GM21528 (cell line): ENCODE results near the gene FOXJ1.
"Not testable (repeated sequence)": the region's sequence is repeated elsewhere in the genome, so short reads cannot be mapped to it uniquely, and the experiment has no call there.

Source experiments
- ATAC-seq: cut with Tn5 transposase; IDR thresholded peaks from one replicate; pipeline ENCODE4 v1.9.1; 2021; ENCODE audit warnings: mild to moderate bottlenecking, moderate library complexity; ENCODE audit not compliant: unreplicated experiment, low FRiP score

Gene FOXJ1, protein sequence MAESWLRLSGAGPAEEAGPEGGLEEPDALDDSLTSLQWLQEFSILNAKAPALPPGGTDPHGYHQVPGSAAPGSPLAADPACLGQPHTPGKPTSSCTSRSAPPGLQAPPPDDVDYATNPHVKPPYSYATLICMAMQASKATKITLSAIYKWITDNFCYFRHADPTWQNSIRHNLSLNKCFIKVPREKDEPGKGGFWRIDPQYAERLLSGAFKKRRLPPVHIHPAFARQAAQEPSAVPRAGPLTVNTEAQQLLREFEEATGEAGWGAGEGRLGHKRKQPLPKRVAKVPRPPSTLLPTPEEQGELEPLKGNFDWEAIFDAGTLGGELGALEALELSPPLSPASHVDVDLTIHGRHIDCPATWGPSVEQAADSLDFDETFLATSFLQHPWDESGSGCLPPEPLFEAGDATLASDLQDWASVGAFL

DNA sequence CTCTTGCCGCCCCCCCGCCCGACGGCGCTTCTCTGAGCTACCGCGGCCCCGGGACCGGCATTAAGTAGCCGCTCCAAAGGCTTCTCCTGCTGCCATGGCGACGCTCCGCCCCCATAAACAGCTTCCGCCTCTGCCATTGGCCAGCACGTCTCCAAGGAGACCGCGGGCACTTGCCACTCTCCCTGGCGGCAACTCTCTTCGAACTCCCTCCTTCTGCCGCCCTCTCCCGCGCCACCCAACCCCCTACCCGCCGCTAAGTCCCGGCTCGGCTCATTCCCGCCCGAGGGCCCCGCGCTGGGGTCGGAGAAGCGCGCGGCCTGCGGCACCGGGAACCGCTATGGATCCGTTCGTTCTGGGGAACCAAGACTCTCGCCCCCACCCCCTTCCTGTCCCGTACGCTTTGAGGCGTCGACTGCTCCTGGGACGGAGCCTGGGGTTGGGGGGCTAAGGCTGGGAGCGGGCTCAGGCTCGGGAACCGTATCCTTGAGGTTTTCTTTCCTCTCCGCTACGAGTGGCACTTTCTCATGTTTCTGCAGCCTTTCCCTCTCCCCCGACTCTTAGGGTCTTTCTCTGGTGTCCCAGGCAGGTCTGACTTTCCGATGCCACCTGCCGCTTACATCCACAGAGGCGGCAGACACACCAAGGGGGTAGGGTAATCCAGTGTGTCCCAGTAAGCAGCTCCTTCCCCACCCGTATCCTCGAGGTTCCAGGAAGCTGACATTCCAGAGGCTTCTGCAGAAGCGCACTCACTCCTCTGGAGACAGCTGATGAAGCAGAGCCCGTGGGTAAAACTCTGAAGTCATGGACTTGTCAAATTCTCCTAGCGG is at the start of gene FOXJ1:
FOXJ1 (minus strand) TSS at position 34 of the 827 bp plus-strand sequence. CDS start 850 bp downstream, outside the sequence.
- no peak for ATAC-seq

DNA sequence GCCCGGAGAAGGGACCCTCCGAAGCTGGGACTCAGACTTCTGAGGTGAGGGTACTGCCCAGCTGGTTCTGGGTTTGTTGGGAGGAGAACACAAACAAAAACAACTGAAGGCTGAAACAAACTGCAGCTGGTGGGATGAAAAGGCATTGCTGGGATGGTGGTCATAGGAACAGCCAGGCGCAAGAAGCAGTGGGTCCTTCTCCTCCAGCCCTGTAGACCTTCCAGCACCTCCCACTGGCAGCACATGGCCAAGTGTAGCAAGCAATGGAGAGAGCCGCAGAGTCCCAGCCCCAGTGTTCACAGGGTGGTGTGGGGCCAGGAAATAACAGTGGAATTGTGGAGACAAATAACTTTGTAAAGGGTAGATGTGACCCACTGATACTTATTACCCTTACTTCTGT is 48.7 kb upstream of the FOXJ1 start:
- ATAC-seq: no peak

DNA sequence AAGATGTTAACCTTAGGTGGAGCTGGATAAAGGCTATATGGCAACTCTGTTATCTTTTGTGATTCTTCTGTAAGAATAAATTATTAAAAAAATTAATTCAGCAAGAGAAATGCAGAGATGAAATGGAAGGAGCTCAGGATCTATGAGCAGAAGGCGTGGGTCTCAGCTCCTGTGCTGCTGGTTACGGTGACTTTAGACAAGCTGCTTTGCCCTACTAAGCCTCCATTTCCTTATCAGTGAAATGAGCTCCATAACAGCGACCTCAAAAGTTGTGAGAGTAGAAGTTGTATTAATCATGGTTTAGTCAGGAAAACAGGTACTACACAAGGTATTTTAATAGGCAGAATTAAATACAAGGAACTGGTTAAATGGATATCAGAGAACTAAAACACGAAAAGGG is 48.2 kb upstream of the FOXJ1 start:
- no peak for ATAC-seq

DNA sequence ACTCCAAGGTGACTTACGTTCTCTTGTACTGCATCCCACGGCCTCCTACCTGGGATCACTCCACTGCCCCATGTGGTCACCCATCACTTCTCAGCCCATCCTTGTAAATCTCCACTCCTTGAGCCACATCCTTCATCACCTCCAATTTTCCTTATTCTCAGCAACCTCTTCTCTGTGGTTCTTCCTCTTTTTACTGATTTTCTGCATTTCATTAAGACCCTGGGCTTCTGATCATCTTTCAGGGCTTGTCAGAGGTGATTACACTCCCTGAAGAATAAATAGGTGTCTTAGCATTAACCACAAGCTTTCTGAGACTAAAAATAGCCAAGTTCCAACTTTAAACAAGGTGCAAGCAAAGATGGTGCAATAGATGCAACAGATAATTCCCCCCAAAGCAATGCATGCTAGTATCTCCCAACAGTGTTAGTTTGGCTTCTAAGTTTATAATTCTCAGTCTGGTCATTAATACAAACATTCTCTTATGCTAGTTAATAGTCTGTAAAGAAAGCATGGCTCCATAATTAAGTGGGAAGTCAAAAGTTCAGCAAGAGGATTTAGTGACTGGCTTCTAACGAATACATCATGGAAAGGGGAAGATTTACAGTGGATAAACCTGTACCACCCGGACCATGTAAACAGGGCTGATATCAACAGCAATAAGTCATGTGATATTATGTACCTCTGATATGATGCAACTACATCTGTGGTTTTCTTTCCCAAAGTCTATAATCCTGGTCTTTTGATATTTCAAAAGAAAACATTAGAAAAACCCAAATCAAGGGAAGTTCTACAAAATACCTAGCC is 47.4 kb upstream of the FOXJ1 start:
- no peak for ATAC-seq

DNA sequence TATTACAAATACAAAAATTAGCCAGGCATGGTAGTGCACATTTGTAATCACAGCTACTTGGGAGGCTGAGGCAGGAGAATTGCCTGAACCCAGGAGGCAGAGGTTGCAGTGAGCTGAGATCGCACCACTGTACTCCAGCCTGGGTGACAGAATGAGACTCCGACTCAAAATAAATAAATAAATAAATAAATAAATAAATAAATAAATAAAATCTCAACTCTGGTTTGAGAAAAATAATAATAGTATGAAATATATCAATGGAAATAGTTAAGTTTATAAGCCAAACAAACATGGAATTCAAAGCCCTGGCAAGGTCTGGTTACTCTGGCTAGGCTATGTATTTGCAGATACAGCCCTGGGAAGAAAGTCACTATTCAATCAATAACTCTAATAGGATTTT is 45.7 kb upstream of the FOXJ1 start:
- ATAC-seq: not testable (repeated sequence)

DNA sequence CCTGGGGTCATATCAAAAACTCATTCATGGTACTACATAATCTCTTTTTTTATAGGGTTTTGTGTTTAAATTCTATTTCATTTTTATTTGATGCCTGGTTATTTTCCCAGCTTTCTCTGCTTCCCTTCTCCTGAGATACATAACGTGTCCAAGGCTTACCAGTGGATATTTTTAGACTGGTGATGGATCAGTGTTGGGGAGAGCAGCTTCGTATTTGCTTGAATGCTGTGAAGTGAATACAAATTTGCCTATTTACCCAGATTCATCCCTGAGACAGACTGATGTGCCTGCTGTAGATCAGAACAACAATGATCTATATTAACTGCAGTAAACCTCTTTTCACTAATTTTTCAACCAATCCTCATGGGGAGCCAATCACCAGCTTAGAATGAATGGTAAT is 43.2 kb upstream of the FOXJ1 start:
- no peak for ATAC-seq

DNA sequence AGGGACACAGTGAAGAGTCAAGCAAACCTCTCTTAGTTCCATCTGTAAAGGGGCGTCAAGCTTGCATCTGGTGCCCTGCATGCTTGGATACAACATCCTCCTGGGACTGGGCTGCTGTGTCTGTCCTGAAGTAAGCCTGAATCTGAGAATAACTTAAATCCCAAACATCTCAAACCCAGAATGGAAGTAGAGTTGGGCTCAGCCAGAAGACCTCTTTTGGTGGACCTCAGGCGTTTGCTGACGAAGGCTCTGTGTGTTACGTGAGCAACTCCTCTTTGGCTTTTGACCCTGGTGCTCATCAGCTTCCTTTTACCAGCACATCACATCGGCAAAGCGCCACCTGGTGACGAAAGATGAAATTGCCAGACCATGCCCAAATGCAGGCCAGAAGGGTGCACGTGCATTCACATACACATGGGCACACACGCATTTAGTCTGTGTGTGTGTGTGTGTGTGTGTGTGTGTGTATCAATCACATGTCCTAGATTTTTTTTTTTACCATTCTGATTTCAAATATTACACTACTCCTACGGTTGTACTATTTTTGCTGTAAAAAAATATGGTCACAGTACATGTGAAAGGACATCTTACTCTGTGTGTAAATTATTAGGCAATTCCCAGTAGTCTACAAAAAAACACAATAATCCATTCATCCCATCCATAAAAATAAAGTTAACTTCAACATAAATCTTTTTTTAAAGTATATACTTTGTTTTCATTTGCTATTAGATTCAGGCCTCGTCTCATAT is 41.1 kb upstream of the FOXJ1 start:
- ATAC-seq: peak; percentile 63

DNA sequence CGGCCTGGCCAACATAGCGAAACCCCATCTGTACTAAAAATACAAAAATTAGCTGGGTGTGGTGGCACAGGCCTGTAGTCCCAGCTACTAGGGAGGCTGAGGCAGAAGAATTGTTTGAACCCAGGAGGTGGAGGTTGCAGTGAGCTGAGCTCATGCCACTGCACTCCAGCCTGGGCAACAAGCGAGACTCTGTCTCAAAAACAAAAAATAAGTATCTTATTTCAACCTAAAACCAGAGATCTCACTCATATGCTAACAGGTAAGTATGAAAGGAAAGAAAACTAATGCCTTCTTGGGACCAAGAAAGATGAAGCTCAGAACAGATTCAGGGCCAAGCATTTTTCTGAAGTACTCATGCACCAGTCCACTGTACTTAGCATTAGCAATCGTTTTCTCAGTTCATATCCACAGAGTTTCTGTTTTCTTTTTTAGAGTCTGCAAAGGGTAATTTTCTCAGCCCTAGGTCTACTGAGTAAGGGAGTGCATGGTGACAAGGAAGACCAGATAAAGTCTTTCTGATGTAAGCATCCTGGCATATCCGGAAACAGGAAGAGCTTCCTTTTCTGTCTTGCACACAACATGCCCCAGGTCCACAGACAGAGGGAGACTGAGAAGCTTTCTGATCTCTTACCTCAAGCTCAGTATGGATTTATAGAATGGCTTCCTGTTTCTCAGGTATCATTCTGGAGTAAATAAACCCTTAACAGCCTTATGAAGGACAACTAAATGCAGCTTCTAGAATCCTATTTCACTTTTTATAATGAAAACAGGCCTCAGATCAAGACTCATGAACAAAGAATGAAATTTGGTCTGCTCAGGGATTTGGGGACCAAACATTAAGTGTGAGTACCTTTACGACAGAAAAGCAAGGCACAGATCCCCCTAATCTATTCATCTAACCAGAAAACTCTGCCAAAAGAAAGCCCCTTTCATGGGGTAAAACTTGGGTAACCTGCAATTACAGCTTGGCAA is 38.7 kb upstream of the FOXJ1 start:
- no peak for ATAC-seq

DNA sequence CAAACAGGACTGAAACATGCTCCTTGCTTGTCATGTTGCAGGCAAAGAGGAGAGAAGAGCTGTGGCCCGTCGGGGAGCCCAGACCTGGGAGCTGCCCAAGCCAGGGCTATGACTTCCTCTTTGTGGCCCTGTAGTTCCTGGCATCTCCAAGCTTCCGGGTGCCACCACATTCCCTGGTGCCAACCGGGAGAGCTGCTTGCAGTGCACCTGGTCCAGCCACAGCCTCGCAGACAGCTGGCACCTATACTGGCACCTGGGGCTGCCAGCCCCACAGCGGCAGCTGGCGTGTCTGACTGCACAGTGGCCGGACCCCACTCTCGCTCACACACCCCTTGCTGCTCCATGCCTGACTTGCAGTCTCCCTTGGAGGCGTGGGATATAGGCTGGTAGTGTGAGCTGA is 37.1 kb upstream of the FOXJ1 start:
- ATAC-seq: no peak

DNA sequence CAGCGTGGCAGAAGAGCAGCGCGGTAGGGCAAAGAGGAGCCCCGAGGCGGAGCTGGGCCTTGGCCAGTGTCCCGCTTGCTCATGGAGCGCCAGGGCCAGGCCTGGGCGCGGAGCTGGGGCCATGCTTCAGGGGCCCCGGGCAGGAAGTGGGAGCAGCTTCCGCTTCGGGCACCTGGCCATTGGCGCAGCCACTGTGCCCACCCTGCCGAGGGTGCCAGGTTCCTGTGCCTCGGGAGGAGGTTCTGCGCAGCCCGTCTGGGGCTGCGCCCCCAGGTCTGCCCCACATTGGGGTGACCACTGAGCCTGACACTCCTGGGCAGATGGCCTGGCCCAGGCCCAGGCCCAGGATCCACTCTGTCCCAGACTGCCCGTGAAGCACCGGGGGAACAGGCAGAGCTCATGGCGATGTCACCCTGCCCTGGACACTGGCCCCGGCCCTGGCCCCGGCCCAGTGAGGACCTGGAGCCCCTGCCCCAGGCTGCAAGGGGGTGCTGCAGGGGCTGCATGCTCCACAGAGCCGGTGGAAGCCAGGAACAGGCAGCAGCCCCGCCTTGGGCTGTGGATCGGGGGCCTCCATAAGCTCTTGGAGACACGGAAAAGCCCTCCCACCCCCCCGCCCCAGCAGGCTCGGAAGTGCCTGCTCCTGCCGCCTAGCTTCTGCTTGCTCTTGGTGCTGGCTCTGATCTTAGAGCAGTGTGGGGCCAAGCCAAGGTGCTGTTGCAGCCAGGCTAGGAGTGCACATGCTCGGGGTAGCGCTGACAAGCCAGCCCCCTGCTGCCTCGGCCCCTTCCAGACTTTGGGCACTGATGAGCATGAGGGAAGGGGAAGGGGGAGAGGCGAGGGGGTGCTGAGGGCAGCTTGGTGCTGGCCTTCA is 35.9 kb upstream of the FOXJ1 start:
- no peak for ATAC-seq

DNA sequence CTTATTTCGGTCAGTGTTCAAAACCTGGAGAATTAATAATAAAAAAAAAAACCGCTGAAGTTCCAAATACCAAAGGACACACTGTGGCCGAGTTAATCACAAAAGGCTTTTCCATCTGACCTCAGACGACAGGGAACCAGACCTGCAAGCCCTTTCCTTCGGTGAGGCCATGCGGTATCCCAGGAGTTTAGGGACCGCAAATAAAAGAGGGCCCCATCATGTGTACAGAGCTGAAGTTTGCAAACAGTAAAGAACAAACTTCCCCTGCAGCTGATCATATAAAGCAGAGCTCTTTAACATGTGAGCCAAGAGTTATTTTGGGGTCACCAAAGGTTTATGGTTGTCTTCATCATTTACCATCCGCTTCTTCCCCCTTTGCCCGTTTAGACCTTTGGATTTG is 33.0 kb upstream of the FOXJ1 start:
- no peak for ATAC-seq

DNA sequence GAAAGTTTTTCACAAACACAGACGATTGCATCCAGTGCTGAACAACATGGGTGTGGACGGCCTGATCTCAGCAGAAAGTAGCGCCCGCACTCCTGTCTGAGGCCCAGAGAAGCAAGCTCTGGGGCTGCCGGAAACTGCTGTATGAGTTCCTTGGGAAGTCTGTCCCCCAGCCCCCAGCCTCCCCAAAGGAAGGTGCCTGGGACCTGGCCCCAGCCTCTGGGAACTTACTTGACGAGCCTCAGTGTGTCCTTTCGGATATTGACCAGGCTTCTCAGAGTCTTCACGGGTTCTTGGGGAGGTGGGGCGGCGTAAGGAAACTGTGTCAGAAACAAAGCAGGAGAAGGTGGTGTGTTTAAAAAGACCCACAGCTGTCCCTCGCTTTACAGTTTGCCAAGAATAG is 32.4 kb upstream of the FOXJ1 start:
- ATAC-seq: no peak

DNA sequence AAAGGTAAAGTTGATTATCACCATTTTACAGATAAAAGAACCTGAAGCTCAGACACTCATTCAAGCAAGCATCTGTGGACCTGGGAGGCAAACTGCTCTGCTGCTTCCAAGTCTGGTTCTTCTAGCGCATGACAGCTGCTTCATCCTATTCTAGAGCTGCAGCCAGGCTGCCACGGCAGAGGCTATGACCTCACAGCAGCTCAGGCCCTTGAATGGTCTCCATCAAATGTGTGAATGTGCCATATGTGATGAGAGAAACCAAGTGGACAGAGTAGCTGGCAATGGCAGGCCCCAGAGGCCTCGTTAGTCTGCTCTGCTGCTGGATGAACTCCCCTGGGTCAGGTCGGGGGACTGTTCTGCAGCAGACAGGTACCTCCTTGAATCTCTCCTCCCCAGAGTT is 30.7 kb upstream of the FOXJ1 start:
- no peak for ATAC-seq

DNA sequence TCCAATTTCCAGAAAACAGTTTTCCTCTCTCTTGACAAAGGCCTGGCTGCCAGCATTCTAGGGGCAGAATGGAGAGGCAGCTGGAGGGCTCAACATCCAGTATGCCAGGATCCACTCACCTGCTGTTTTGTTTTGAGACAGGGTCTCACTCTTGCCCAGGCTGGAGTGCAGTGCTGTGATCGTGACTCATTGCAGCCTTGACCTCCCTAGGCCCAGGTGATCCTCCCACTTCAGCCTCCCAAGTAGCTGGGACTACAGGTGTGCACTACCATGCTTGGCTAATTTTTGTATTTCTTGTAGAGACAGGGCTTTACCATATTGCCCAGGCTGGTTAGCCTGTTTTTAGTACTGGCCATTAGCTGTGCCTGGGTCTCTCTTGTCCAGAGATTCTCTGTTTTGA is 29.1 kb upstream of the FOXJ1 start:
- no peak for ATAC-seq

DNA sequence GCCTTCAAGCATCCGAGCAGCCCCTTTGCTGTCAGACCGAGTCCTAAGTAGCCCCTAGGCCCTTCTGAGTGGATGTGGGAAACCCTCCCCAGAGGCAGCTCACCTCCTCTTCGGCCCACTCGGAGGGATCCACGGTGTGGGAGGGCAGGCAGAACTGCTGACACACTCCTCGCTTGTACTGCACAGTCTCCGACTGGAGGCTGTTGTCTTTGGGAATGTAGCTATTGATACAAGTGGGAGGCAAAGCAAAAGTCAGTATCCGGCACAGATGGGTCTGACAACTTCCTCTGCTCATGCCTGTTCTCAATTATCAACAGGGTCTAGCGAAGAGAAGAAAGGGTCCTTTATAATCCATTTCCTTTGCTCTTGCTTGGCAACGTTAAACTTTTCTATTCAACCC is 25.9 kb upstream of the FOXJ1 start:
- ATAC-seq: no peak

DNA sequence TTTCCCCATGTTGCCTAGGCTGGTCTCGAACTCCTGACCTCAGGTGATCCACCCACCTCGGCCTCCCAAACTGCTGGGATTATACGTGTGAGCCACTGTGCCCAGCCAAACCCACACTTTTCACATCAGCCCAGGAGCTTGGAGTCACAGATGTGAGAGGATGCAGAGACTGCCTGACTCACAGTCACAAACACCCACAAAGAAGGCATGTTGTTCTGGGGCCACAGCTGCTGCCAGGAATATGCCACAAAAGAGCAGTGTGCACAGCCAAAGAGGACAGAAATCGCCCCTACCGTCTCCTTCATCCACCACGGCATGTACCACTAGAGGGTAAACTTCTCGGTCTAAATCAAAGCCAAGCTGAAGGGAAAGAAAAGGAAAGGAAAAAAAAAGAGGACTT is 25.1 kb upstream of the FOXJ1 start:
- ATAC-seq: no peak

DNA sequence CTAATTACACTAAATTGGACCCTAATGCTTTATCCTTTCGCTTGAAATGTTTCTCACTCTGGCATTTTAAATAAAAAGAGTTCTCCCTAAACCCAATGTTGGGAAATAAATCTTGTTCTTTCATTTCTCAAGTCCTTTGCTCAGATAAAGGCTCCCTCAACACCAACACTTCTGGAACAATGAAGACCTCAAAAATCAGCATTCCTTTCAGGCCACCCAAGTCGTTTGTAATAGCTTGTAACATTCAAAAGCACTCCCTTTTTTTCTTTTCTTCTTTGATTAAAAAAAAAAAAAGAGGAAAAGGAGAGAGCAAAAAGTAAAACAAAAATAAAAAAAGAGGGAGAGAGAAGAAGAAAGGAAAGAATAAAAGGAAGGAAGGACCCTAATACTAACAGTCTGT is 23.3 kb upstream of the FOXJ1 start:
- ATAC-seq: no peak

DNA sequence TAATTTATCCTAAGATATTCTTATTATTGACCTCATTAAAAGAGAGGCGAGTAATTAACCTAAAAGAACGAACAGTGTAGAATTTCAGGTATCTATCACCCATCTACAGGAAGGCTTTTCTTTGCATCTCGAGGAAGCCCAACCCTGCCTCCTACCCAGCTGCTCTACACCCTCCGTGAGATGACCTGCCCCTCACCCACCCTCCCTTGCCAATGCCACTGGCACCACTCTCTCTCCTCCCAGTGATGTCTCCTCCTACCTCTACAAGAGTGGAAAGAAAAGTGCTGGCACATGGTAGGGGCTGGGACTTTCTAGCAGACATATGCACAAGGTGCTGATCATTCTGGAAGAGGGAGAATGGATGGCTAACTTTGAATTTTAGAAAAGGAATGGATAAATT is 22.9 kb upstream of the FOXJ1 start:
- no peak for ATAC-seq
